Astrocyte (in vitro differentiated cells and primary cell): ENCODE data around the gene SPRED2. TPM values are rescaled to one million over a fixed set of nuclear protein-coding genes. Genes with fewer than 3 reads are reported as not detected.

ENCODE experiments used
- DNase-seq: peaks from one replicate; pipeline ENCODE4 v3.0.0-alpha.2; 2010; ENCODE audit warnings: low read depth
- FAIRE-seq: peaks from 2 replicates; lab custom pipeline; 2011; peaks lifted over from hg19 to GRCh38; lab: Jason Lieb, UNC
- H2AFZ ChIP-seq: 2 replicates; pipeline ENCODE4 v1.6.0; 2012; ENCODE audit warnings: low read depth, low read length, inconsistent platforms
- H3K27ac ChIP-seq: 2 replicates; pipeline ENCODE4 v1.5.1; 2011; ENCODE audit warnings: low read depth, low read length, inconsistent platforms
- H3K27me3 ChIP-seq: 2 replicates; pipeline ENCODE4 v1.6.0; 2011; ENCODE audit warnings: low read length, inconsistent platforms; ENCODE audit not compliant: insufficient read depth
- H3K36me3 ChIP-seq: 2 replicates; pipeline ENCODE4 v1.5.1; 2011; ENCODE audit warnings: low read length, inconsistent platforms; ENCODE audit not compliant: insufficient read depth
- H3K4me1 ChIP-seq: 2 replicates; pipeline ENCODE4 v1.5.1; 2011; ENCODE audit warnings: low read length, inconsistent platforms; ENCODE audit not compliant: insufficient read depth
- H3K4me2 ChIP-seq: 2 replicates; pipeline ENCODE4 v1.6.0; 2012; ENCODE audit warnings: low read length, inconsistent platforms
- H3K4me3 ChIP-seq: 2 replicates; pipeline ENCODE4 v1.5.1; 2011; ENCODE audit warnings: low read depth, mild to moderate bottlenecking, low read length, inconsistent platforms; ENCODE audit not compliant: insufficient read depth
- H3K79me2 ChIP-seq: 2 replicates; pipeline ENCODE4 v1.6.0; 2012; ENCODE audit warnings: mild to moderate bottlenecking, low read length, inconsistent platforms; ENCODE audit not compliant: insufficient read depth
- H3K9ac ChIP-seq: 2 replicates; pipeline ENCODE4 v1.6.0; 2012; ENCODE audit warnings: mild to moderate bottlenecking, low read length, inconsistent platforms
- H3K9me3 ChIP-seq: 2 replicates; pipeline ENCODE4 v1.5.1; 2012; ENCODE audit warnings: low read depth, mild to moderate bottlenecking, low read length, inconsistent platforms; ENCODE audit not compliant: insufficient read depth
- H4K20me1 ChIP-seq: 2 replicates; pipeline ENCODE4 v1.6.0; 2012; ENCODE audit warnings: low read length, inconsistent platforms; ENCODE audit not compliant: insufficient read depth
- H3K27ac Mint-ChIP-seq: one replicate; pipeline ENCODE4 v1.8.0; 2021; ENCODE audit warnings: mild to moderate bottlenecking, mixed read lengths; ENCODE audit not compliant: unreplicated experiment
- H3K27me3 Mint-ChIP-seq: one replicate; pipeline ENCODE4 v1.8.0; 2021; ENCODE audit warnings: low read depth, mixed read lengths; ENCODE audit not compliant: unreplicated experiment
- H3K36me3 Mint-ChIP-seq: one replicate; pipeline ENCODE4 v1.8.0; 2021; ENCODE audit warnings: low read depth, mixed read lengths; ENCODE audit not compliant: unreplicated experiment
- H3K4me1 Mint-ChIP-seq: one replicate; pipeline ENCODE4 v1.8.0; 2021; ENCODE audit warnings: low read depth, mixed read lengths; ENCODE audit not compliant: unreplicated experiment
- H3K4me3 Mint-ChIP-seq: one replicate; pipeline ENCODE4 v1.8.0; 2021; ENCODE audit warnings: mild to moderate bottlenecking, moderate library complexity, mixed read lengths; ENCODE audit not compliant: unreplicated experiment
- H3K9me3 Mint-ChIP-seq: one replicate; pipeline ENCODE4 v1.8.0; 2021; ENCODE audit warnings: mild to moderate bottlenecking, mixed read lengths; ENCODE audit not compliant: unreplicated experiment
- EZH2 ChIP-seq: IDR thresholded peaks from 2 replicates; pipeline ENCODE4 v1.6.1; 2012; ENCODE audit warnings: mild to moderate bottlenecking, low read length, inconsistent platforms; ENCODE audit not compliant: insufficient read depth
- total RNA-seq: library from RNA; stranded (reverse); gene quantifications from 2 replicates; pipeline ENCODE4 v1.2.1, GENCODE V29; 2021
- TF ChIP-seq, protein P1 (sequence below): IDR thresholded peaks from 2 replicates; pipeline ENCODE4 v1.5.1; 2011; ENCODE audit warnings: low read depth, mild to moderate bottlenecking, inconsistent platforms, low read length, moderate library complexity; ENCODE audit not compliant: insufficient read depth

SPRED2 gene
- total RNA-seq, 1 donor from 2014 or later: 47.3 TPM

DNA sequence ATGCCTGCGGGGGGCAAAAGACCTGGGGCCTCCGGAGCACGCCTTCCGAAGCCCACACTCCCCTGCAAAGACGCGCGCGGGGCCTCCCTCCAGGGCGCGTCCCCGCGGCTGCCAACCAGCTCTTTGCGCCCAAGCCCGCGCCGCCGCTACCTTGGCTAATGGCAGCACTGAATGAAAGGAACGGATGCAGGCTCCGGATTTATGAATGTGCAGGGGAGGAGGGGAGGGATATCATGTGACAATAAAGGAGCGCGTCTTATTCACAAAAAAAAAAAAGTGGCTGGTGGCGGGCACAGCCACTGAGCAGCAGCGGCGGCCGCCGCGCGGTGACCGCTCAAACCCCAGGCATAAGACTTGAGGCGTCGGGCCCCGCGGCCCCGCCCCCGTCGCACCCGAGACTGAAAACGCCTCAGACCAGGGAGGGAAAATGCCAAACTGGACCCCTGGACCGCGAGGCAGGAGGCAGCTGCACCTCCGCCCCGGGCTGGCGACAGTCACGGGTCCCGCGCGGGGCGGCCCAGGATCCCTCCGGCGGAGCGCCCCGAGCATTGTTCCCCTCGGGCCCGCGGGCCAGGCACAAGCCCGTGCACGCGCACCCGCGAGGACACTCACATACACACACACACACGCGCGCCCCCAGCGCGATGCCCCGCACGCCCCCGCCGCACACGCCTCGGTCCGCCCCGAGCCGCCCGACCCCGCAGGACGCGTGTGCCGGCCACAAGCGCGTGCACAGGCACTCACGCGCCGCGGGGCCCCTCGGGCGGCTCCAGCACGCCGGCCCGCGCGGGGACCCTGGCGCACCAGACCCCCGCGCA is 1.6 kb downstream of the SPRED2 start:
- no peaks in the 10 kb centered on the region for H3K9me3 Mint-ChIP-seq
- Histone ChIP-seq H3K27ac (peak overlapping the region; percentile 70), H3K27me3 (no peaks in the 10 kb centered on the region), H3K4me1 (peaks cover 12% of the 10 kb centered on the region), H3K79me2 (peaks cover 67% of the 10 kb centered on the region), H3K9ac (peak overlapping the region; percentile 89), H3K4me2 (peak overlapping the region; percentile 95), H3K36me3 (no peaks in the 10 kb centered on the region), H4K20me1 (peaks cover 50% of the 10 kb centered on the region), H3K9me3 (no peaks in the 10 kb centered on the region), H2AFZ (peak overlapping the region; percentile 53), H3K4me3 (peak overlapping the region; percentile 78)
- DNase-seq (no peak), FAIRE-seq (no peak)
- TF ChIP-seq, protein P1, sequence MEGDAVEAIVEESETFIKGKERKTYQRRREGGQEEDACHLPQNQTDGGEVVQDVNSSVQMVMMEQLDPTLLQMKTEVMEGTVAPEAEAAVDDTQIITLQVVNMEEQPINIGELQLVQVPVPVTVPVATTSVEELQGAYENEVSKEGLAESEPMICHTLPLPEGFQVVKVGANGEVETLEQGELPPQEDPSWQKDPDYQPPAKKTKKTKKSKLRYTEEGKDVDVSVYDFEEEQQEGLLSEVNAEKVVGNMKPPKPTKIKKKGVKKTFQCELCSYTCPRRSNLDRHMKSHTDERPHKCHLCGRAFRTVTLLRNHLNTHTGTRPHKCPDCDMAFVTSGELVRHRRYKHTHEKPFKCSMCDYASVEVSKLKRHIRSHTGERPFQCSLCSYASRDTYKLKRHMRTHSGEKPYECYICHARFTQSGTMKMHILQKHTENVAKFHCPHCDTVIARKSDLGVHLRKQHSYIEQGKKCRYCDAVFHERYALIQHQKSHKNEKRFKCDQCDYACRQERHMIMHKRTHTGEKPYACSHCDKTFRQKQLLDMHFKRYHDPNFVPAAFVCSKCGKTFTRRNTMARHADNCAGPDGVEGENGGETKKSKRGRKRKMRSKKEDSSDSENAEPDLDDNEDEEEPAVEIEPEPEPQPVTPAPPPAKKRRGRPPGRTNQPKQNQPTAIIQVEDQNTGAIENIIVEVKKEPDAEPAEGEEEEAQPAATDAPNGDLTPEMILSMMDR: no peak
- TF ChIP-seq EZH2: no peak
- peak overlapping the region; percentile 69 for H3K27ac Mint-ChIP-seq
- peak overlapping the region; percentile 93 for H3K4me3 Mint-ChIP-seq
- H3K36me3 Mint-ChIP-seq: no peaks in the 10 kb centered on the region
- H3K27me3 Mint-ChIP-seq: no peaks in the 10 kb centered on the region
- H3K4me1 Mint-ChIP-seq: peaks cover 36% of the 10 kb centered on the region

DNA sequence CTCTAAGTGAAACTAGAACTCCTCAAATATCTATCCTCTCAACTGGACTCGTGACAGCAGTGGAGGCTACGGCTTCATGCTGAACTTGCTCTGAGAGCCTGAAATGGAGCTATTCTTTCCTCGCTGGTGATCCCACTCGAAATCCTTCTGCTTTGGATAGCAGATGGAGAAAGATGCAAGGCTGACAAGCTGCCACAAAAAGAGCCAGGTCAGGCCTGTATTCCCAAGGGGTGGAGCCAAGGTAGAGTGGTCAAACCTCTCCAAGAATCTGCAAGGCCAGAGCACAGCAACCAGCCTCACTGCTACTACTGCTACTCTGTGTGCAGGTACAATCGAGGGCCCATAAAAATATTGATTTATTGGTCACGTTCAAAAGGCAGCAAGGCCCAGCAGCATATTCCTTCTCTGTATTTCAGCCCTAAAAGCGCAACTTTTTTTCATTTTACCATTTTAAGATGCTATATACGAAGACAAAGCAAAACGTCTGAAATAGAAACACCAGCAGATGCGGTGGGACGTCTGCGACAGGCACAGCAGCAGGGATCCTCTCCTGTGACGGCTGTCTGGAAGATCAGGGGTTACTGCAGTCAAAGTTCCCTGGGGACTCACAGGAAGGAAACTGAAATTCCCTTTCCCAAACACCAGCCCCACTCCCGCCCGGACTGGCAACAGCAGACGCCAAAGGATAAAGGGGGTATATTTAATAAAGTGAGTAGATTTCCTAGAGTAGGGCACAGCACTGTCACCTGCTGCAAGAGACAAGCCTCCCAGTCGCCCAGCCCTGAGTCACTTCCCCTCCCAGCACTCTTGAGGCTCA is 2.4 kb downstream of the SPRED2 start:
- no peak for FAIRE-seq
- peak overlapping the region; percentile 89 for H3K9ac ChIP-seq

More for the DNA sequence above, 2.4 kb downstream of the SPRED2 start:
- no peak overlapping the region for H2AFZ ChIP-seq
- H3K36me3 ChIP-seq: no peaks in the 10 kb centered on the region
- H3K79me2 ChIP-seq: peaks cover 76% of the 10 kb centered on the region
- no peaks in the 10 kb centered on the region for H3K9me3 Mint-ChIP-seq
- H3K27ac Mint-ChIP-seq: peak overlapping the region; percentile 69
- H3K36me3 Mint-ChIP-seq: no peaks in the 10 kb centered on the region
- H3K27me3 ChIP-seq: no peaks in the 10 kb centered on the region
- H3K9me3 ChIP-seq: no peaks in the 10 kb centered on the region
- peak overlapping the region; percentile 95 for H3K4me2 ChIP-seq
- no peak for DNase-seq
- H3K4me1 Mint-ChIP-seq: peaks cover 33% of the 10 kb centered on the region
- no peaks in the 10 kb centered on the region for H3K27me3 Mint-ChIP-seq
- peak overlapping the region; percentile 89 for H3K4me3 Mint-ChIP-seq
- peaks cover 7% of the 10 kb centered on the region for H3K4me1 ChIP-seq
- H4K20me1 ChIP-seq: peaks cover 56% of the 10 kb centered on the region
- H3K4me3 ChIP-seq: peak overlapping the region; percentile 78
- TF ChIP-seq, protein P1: no peak
- H3K27ac ChIP-seq: no peak overlapping the region
